HL-60/S4 treated with phorbol 12-myristate 13-acetate at 8.2 ng/mL for 4 days and 3 days (cell line): ENCODE data around the gene SRC.

Experiments
- in situ Hi-C: fragments of 300-500 bp; cut with MboI; formaldehyde crosslinking; loops from 2 replicates; pipeline ENCODE4 v1.15.0; 2022; ENCODE audit warnings: low sequenced_read_pairs

SRC gene

DNA sequence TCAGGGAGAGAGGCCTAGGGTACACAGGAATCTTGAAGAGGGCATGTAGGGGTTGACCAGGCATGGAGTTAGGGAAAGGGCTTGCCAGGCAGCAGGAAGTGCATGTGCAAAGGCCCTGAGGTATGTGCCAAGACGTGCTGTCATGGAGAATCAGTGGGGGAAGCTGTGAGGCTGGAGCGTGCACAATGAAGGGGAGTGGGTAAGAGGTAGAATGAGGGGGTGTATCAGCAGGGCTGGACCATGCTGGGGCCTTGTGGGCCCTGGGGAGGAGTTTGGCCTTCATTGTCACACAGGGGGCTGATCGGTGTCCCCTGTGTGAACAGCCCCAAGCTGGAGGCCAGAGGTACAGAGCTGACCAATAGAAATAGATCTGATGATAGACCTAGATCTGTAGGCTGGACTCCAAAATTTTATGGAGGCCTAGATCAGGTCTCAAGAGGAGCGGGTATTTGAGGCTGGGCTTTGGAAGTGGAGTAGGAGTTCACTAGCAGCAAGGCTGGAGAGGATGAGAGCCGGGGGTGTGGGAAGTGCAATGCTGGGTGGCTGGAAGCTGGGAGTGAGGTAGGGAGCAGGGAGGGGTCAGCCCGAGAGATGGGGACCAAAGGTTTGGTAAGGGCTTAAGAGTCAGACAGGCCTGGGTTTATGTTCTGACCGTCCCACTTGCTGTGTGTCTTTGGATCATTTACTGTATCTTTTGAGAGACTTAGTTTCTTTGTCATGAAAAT lies 3.0 kb downstream of the SRC start:
- in situ Hi-C loops = no loop called here

DNA sequence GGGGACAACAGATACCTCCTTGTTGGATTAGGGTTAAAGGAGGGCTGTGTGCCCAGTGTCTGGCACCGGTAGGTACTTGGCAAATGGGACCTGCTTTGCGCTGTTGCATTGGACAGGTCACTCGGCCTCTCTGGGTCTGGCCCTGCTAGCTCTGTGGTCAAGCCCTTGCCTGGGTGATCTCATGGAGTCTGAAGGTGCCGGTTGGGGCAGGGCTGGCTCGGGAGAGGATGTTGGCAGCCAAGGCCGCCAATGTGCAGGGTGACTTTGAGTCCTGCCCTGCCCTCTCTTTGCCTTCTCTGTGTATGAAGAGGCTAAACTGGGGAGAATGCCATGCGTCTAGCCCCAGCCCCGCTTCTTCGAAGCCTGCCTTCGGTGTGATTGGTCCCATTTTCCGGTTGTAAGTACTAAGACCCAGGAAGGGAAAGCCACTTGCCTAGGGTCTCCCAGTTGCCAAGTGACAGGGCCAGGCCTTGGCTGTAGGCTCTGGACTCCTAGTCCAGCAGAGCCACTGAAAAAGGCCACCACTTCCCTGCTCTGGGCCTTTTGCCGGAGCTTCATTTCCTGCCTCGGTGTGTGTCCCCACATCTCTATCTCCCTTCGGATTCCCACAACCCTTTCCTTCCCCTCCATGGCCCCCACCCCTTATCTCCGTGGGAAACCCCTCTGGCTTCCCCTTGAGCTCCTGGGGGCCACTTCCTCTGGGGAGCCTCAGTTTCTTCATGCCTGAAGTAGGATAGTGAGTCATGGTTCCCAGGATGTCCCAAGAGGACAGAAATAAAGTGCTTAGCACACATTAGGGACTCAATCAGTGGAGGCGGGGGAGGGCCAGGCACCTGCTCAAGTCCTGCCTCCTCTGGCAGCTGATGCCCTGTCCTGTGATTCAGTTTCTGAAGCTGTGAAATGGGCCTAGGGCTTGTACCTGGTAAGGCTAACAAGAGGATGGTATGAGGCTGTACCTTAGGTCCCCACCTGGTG lies 3.9 kb downstream of the SRC start:
- in situ Hi-C loops = no loop called here

DNA sequence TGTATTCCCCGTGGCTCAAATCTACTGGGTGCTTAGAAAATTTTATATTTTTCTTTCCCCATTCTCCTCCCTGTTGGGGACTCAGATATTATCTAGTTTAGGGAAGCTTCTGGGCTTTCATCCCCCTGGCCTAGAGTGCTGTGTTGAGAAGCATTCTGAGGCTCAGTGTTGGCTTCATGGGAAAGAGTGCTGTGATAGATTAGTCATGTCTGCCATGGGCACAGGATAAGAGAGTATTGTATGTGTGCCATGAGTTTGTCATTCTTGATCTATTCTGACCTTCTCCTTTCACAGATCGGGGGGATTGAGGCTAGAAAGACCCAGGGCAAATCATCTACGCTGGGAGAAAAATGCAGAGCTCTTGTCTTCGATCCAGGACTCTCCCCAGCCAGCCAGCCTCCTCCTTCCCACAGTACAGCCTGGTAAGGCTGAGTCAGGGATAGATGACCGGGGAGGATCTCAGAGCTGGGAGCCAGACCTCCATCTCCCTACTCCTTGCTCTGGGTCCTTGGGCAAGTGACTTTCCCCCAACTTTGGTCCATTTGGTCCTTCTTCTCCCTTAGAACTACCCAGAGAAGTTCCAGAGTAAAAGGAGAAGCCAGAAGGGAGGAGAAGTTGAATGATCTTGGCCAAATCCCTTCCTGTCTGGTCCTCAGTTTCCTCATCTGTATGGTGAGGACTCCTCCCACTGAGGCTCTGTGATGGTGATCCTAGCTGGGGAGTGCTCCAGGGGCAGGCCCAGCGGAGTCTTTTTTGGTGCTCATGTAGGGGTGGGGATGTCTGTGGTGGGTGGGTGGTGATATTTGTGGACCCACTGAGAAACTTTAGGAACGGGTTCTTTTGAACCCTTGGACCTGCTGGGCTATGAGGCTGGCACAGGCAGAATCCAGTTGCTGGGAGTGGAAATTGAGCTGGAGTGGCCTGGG lies 5.0 kb downstream of the SRC start:
- in situ Hi-C loops = no loop called here

DNA sequence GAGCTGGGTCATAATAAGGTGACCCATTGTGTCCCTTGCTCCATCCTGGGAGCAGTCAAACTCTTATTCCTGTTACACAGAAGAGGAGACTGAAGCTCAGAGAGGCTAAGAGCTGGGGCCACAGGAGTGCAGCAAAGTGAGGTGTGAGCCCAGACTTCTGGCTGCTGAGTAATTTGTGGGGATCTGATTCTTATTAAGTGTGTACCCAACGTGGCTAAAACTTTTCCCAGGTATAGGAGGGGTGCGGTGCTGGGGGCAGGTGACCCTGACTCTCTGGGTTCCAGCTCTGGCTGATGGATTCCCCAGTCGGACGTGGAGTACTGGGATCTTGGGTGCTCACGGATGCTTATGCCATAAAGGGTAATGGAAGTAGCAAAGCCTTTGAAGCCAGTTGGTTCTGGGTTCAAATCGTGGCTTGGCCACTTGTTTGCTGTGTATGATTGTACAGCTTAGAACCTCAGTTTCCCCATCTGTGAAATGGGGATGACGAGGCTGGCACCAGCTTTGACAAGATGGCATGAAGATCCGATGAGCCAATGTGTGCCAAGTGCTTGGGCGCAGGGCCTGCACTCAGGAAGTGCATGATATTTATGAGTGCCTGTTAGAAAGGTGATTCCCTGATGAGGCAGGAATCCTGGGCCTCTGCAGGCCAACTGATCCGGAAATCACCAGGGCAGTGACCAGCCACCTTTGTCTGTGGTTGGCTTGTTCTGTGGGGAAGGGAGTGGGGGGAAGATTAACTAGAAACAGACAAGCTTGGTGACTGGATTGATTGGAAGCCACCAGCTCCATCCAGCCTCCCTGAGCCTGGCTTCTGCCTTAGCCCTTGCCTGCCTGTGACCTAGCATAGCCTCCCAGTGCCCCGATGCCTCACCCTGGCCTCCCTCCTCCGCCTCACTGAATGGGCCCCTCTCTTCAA lies 6.0 kb downstream of the SRC start:
- in situ Hi-C loops = no loop called here

DNA sequence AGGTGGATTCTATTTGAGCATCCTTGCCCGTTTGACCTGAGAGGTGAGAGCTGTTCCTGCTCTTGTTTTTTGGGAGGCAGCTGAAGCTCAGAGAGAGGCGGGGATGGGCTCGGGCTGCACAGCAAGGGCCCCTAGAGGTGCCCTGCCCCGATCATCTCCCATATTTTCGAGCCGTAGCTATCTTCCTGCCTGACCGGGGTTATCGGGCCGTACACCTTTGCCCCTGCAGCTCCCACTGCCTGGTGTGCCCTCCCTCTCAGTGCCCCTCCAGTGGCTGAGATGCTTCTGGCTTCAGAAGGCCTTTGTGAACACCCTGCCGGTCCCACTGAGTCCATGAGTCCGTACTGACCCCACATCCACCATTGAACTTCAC lies 6.7 kb downstream of the SRC start:
- in situ Hi-C loops = no loop called here

DNA sequence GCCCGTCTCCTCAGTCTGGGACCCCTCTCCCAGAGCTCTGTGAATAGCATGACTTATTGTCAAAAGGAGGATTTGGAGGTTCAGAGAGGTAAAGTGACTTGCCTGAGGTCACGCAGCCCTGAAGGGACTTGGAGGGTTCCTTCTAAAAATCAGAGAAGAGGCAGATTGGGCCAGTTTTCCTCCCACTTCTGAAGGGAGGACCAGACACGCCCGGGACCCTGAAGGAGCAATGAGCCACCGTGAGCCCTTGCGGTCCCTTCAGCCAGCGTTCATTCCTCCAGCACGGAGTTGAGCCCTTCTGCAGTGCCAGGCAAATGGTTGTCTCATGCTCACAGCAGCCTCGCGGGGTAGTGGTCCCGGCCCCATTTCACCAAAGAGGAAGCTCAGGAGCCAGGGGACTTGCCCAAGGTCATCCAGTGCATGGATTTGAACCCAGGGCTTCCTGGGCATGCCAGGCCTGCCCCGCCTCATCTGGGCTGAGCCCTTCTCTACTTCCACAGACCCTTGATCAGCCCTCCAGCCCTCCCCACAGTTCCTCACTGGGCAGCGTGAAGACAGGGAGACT lies 7.4 kb downstream of the SRC start:
- in situ Hi-C loops = no loop called here

DNA sequence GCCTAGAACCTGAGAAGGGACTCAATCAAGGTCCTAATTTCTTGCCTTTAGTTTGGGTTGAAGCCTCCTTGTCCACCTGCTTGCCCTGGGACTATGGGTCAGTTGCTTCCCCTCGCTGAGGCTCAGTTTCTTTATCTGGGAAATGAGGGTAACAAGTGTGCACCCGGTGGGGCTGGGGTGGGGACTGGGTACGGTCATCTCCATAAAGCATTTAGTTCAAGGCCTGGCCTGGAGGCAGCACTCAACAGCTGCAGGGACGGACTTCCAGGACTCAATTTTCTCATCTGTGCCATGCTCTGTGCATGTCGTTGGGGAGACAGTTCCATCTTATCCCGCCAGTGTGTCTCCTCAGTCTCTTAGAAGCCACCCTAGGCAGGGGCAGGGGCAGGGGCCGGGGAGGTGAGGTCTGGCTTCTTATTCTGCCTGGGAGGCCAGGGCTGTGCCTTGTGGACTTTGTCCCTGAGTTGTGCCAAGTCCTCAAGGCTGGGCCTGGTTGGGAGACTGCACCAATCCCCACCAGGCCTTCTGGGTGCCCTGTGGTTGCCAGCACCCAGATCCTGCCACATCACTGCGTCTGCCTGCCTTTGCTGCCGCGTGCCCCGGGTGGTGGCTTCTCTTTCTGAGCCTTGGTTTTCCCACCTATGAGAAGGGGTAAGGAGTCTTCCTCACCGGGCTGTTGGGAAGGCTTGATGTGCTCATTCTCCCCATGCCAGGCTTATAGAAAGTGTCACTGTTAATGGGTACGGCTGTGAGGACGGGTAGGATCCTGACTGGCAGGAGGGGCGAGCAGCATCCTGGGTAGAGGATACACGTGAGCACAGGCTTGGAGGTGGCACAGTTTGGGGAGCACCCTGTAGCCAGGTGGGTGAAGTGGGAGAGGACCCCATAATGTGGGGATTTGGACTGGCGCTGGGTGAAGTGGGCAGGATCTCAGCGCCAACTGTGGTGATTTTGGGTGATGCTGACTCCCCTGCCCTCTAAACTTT lies 8.6 kb downstream of the SRC start:
- in situ Hi-C loops = no loop called here

DNA sequence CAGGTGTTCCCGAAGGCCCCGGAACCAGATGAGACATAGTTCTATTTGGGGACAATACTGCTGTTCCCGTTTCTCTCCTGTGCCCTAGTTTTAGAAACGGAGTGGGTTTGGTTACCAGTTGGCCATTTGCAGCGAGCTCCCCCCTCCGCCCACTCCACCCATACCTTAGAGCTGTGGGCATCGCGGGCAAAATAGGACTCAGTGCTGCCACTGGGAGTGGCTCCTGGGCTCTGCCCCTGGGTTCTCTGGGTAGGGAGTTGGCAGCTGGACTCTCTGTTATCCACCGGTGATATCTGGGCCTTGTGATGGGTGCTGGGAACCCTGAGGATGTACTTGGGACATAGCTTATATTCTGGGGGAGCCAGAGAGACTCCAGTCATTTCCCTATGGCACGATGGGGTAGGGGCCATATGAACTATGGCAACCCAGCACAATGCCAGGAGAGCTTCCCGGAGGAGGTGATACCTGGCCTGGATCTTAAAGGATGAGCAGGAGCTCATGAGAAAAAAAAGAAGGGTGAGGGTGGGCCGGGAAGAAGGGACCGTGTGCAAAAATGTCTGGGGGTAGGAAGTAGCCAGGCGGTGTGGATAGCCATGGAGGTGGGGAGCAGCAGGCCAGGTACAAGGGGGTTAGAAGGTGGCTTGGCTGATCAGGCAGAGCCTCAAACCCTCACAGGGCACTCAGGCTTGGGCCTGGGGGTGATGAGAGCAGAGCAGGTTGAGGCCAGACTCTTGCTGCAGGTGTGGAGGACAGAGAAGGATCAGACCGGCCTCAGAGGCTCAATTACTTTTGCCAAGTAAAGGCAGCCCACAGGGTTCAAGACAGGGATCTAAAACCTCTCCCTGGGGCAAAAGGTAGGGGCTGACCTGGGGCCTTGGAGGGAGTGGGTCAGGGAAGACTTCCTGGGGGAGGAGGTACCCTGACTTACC lies 9.6 kb downstream of the SRC start:
- in situ Hi-C loops = no loop called here

DNA sequence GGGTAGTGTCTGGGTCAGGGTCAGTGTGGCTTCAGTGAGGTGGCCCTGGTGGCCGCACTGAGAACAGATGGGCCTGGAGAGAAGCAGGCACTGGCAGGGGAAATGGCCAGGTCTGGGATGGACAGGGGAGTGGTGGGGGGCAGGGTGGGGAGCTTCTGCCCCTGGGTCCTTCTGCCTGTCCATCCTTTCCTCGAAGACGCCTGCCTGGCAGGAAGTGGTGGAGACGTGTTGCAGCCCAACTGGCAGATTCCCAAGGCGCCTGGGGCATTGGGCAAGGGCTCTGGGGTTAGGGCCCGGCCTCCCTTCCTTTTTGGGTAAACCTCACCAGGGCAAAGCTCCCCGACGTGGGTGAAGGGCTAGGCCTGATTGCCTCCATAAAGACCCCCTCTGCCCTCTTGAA lies 10.4 kb downstream of the SRC start:
- in situ Hi-C loops = no loop called here

DNA sequence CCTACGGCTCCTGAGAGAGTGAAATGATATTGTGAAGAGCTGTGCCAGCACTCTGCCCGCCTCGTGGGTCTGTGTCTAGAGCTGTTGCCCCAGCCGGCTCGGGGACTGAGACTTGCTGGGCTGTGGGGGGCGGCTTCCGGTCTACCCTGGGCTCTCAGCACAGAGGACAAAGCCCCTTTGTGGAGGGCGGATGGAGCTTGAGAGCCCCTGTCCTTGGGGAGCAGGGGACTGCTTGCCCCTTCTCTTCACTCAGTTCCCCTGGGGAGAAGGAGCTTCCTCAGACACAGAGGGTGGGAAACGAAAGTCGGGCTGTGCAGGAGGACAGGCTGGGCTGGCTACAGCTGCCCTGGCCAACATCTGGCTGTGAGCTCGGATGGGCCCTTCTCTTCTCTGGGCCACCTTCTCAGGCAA lies 11.0 kb downstream of the SRC start:
- in situ Hi-C loops = no loop called here

DNA sequence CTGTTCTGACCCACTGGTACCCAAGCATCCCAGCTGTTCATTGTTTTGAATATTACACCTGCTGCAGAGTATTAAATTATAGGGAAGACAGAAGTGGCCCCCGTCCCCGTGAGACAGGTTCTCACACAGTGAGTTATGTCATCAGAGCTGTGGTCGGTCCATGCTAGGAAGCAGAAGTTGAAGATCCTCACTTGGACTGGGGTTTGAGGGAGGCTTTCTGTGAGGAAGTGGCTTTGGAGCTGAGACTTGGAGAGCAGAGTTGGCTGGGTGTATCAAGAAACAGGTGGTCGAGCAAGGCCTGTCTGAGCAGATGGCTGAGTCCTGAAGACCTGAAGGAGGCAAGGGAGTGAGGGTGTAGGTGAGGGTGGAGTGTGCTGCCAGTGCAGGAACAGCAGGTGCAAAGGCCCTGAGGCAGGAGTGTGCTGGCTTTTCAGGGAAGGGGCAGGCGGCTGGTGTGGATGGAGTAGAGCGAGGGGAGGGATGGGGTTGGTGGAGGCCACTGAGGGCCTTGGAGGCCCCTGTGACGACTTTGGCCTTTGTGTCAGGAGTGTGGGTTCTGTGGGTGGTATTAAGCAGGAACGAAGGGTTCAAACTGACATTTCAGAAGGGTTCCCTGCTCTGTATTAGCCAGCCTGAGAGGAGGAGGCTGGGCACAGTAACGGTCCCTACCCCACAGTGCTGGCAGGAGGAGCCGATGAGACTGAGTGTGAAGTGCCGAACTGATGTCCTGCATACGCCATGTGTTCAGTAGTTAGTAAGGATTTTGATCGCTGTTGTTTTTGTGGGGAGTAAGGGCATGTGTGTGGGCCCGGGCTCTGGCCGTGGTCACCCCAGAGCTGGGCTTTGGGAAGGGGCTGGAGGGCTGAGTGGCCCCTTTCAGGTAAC lies 11.8 kb downstream of the SRC start:
- in situ Hi-C loops = no loop called here

DNA sequence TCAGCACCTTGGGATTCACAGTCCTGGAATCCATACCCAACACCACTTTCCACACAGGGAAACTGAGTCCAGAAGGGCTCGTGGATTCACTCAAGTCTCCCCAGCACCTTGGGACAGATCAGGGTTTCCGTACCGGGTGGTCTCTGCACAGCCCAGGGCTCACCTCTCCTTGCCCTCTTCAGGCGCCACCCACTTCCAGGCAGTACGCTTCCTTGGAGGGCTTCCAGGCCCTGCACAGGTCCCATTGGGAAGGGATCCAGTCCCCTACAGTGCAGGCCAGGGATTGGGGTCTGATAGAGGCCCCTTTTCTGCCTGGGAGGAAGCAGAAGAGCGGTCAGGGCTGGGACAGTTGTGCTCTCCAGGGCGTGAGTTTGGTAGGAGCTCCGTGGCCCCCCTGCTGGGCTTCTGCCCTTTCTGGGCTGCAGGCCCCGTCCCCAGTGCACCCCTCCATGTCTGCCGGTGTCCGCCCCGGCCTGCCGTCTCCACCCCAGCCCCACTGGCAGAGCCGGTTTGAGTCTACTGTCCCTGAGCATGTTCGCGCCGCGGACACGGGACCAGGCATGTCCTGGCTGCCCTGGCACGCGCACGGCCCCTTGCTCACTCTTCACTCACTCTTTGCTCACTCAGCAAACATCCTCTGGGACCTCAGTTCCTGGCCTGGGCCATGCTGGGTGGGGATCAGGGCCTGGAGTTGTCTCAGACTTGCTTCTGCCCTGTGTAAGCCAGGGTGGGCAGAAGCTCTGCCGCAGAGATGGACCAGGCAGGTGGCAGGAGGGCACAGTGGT lies 12.6 kb downstream of the SRC start:
- in situ Hi-C loops = no loop called here

DNA sequence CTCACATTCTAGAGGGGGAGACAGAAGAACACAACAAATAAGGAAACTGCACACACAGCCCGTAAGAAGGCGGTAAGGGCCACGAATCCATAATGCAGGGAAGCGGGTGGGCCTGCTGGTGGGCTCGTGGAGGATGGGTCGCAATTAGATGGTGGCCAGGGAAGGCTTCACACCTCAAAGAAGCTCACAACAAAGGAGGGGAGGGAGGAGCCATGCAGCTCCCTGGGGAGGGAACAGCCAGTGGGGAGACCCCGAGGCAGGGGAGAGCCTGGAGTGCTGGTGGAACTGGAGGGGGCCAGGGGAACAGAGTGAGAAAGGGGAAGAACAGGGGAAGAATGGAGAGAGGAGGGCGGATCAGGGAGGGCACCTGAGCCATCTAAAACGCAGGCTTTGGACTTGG lies 13.4 kb downstream of the SRC start:
- in situ Hi-C loops = no loop called here

DNA sequence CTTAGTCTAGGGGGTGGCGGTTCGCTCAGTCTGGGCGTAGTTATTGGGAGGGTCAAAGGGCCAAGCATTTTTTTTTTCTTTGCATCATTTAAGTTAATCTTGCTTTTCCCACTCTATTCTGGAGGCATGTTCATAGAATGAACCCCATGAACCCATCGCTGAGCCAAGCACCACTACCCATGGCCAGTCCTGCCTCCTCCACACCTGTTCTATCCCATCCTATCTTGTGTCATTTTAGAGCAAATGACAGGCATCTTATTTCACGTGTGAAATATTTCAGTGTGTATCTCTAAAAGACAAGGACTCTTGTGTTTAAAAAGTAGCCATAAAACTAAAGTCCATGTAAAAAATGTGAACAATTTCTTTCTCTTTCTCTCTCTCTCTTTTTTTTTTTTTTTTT lies 13.9 kb downstream of the SRC start:
- in situ Hi-C loops = no loop called here

DNA sequence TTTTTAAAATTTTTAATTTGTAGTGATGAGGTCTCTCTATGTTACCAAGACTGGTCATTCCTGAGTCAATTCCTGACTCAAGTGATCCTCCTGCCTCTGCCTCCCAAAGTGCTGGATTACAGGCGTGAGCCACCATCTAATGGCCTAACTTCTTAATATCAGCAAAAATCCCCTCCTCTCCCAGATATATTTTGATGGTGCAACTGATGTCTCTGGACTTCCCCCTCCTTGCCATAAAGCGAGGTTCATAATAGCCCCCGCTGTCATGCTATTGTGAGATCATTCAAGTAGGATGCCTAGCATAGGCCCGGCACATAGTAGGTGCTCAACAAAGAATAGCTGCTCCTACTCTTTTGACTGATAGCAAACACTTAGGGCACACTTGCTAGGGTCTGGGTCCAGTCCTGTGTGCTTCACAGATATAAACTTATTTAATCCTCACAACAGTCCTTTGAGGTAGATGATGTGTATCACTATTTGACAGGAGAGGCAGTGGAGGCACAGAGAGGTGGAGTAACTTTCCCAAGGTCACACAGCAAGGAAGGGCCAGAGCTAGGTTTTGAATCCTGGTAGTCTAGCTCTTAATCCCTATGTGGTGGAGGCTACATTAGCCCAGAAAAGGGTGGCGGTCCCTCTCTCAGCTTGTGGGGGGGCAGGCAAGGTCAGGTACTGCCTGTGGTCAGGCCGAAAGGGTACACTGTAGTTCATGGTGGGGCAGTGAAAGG lies 14.6 kb downstream of the SRC start:
- in situ Hi-C loops = no loop called here
